NT2/D1 (cell line): Measurements from ENCODE around the gene CTSF.

ENCODE experiments used
- SUZ12 ChIP-seq: IDR thresholded peaks from 2 replicates; pipeline ENCODE4 v1.6.1; 2011; ENCODE audit not compliant: insufficient read length, insufficient read depth; ENCODE audit errors: extremely low read depth
- ZNF274 ChIP-seq: IDR thresholded peaks from 2 replicates; pipeline ENCODE4 v1.6.1; 2011; ENCODE audit warnings: mild to moderate bottlenecking, low read depth, low read length

DNA sequence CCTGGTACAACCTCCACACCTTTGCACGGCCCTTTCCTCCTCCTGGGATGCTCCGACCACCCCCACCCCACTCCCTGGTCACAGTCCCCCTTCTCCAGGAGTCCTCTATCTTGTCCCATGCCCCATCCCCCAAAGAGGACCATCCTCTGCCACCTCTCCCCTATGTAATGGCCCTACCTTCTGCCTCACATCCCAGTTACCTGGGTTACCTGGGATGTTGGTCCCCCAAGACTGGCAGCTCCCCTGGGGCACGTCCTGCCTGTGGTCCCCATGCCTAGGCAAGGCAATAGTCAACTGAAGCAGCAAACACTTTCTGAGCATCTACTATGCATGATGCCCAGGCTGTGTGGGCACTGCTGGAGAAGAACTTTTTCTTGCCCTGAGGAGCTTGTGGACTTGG, 13.0 kb downstream of the CTSF start:
- TF ChIP-seq ZNF274 (no peak), SUZ12 (no peak)
